Activated gamma-delta T cell (primary cell): Measurements from ENCODE around the gene IPCEF1.
"Not testable (repeated sequence)": the region's sequence is repeated elsewhere in the genome, so short reads cannot be mapped to it uniquely, and the experiment has no call there.

ENCODE experiments used
- DNase-seq: peaks from one replicate; lab custom pipeline; 2025; lab: John Stamatoyannopoulos, UW

Gene IPCEF1

DNA sequence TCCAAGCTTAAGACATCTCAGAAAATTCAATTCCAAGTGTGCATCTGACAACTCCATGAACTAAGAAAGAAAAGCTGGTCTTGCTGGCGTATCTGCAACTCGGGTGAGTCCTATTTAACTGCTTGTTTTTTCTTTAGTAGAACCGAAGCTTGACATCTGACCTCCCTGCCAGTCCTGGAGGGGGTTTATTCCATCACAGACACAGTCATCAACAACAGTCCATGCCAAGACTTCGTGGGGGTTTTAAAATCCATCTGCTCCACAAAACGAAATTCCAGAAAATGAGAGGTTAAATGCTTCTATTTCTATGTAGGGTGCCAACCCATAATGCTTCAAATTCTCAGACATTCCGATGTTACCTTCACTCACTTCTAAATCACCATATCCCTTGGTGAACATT, 133.9 kb downstream of the IPCEF1 start:
- DNase-seq = no peak

DNA sequence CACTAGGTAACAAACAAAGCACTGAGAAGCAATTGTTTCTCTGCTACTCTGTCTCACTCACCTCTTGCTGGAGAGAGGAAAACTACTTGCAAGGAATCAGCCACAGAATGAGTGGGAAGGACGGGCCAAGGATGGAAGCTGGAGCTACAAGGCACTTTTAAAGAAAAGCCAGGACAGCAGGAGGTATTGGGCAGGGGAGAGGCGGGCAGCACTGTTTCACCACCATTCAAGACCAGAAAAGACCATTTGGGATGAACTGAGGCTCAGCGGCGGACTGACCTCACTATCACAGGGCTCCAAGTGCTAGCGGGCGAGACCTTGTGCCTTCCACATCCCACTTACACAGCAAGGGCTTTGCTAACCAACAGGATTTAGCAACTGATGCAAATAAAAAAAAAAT, 137.4 kb downstream of the IPCEF1 start:
- no peak for DNase-seq

DNA sequence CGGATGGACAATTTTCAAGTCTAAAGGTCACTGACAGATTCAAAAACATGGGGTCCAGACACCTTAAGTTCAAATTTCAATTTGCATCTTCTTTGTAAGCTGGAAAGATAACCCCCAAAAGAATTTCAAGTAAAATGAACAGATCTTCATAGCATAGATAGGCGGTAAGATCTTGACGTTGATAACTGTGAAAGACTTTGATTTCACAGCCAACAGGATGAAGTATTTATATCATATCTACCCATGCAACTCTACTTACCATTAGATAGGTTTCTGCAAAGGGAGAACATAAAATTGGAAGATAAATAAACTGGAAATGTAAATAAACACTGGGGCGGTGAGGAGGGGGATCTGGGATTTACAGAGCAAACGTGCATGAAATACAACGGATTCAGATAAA, 137.8 kb downstream of the IPCEF1 start:
- no peak for DNase-seq

DNA sequence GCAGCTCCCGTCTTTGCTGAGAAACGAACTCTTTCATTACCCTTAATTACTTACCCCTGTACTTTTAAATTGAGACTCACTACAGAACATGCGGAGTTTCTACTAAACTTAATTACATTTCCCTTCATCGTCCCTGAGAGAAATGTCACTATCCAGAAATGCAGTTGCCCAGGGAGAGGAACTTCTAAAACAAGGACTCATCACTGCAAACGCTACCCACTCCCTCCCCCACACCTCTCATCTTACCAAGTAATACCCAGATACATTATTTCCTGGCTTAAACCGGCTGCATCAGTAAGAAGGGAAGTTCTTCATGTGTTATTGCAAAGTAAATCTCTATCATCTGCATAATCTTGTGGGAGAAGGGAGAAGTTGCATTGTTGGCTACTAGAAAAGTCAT, 138.3 kb downstream of the IPCEF1 start:
- DNase-seq = no peak

DNA sequence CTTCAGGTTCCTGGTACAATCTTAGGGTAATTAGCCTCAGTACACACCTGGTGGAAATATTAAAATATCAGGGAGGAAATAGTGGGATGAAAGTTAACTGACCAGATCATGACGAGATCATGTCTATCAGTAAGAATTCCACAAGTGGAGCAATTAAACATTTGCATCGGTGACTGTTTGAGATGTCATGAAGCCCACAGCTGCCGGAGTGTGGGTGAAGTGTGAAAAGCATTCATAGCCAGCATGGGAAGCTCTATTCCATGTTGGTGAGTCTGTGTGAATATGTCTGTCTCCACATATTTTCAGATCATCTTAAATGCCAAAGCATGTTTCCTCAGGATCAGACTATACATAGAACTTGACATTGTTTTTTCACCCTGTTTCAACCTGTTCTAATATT, 142.8 kb downstream of the IPCEF1 start:
- DNase-seq = no peak

DNA sequence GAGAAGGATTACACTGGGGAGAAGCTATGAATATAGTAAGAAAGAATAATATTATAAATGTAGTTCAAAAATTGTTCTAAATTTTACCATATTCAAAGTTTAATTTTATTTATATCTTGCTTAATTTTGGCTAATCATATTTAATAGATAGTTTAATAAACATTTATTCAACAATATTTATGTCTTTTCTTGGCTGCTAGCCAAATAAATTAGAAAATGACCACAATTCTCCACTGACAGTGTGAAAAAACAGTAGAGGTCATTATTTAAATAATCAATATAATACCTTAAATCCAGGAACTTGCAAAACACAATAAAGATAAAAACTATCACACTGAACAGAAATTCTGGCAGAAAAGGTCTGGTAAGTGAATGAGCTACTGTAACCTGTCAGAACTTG, 145.9 kb downstream of the IPCEF1 start:
- DNase-seq = no peak

DNA sequence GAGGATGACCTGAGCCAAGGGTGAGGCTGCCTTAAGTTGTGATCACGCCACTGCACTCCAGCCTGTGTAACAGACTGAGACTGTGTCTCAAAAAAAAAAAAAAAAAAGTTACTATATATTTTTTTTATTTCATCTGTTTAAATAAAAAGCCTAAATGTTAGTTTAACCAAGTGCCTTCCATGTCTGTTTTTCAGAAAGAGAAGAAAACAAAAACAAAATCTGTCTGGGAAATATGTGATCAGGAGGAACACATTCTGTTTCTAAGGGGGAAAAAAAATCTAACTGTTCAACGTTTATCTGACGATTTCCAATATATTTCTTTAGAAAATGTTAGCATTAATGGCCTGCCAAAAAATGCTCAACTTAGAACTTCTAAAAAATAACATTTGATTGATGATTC, 147.0 kb downstream of the IPCEF1 start:
- DNase-seq = no peak

DNA sequence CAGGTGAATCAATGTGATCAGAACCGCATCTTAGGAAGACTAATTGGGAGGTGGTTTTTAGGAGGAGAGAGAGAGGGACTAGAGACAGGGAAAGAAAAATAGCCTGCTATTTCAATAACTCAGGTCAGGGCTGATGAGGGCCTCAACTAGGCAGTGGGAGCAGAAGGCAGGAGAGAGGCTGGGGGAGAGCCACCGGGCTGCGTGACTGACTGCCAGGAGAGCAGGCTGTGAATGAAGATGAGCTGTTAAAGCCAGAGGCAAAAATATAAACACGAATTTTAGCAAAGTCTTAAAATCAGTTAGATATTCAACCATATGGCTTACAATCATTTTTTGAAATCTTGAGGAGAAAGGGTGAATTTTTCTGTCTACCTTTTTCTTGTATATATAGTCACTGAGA, 149.6 kb downstream of the IPCEF1 start:
- peak; percentile 5 for DNase-seq

DNA sequence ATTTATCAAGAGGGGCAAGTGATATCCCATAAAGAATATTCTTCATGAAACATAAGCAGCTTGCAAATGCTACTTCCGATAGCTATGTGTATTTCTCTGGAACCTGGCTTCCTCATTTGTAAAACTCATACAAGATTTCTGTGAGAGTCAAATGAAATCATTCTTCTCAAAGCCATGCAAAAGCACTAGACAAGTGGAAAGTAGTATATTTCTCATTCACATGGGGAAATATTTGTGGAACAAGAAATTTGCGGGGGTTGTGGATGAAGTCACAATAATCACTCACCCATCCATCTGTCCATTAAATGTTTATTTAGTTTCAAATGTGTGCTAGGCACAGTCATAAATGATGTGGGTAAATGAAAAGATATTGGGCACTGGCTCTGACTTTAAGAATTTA, 150.5 kb downstream of the IPCEF1 start:
- DNase-seq = no peak

DNA sequence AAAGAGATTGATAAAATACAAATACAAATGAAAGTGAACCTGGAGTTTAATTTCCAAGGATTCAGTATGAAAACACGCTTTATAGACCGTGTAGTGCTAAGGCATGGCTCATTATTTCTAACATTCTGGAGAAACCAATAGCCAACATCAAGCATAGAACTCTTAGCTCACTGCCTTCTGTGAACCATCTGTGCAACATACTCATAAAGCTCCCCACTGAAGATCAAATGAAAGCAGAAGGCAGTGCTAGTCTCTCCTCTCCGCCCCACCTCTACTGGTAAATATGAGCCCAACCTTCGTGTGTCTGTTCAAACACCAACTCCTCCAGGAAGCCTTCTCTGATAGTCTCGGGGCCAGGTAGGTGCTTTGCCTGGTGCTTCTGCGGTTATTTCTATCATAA, 153.6 kb downstream of the IPCEF1 start:
- no peak for DNase-seq

DNA sequence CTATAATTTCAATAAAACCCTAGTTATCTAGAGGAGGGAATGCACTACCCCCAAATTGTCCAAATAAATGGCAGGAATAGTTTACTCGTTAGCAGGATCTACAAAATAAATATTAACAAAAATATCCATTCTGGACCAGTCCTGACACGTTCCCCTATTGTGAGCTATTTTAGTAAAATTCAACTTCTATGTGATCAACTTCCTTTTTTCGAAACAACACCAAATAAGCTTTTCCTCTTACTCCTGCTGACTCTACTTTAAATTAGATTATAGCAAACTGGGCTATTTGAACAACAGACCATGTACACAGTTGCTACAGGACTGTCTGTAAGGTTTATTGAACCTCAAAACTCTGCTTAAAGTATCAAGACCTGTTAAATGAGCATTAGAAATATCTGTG, 154.3 kb downstream of the IPCEF1 start:
- DNase-seq = no peak

DNA sequence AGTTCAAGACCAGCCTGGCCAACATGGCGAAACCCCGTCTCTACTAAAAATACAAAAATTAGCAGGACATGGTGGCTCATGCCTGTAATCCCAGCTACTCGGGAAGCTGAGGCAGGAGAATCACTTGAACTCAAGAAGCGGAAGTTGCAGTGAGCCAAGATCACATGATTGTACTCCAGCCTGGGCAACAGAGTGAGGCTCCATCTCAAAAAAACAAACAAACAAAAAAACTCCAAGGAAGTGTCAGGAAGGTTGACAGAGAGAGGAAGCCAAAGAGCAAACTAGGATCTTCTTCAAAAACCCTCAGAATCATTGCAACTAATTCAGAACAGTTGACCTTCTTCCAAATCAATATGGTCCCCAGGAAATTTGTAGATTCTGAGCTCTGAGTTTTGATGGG, 154.9 kb downstream of the IPCEF1 start:
- not testable (repeated sequence) for DNase-seq

DNA sequence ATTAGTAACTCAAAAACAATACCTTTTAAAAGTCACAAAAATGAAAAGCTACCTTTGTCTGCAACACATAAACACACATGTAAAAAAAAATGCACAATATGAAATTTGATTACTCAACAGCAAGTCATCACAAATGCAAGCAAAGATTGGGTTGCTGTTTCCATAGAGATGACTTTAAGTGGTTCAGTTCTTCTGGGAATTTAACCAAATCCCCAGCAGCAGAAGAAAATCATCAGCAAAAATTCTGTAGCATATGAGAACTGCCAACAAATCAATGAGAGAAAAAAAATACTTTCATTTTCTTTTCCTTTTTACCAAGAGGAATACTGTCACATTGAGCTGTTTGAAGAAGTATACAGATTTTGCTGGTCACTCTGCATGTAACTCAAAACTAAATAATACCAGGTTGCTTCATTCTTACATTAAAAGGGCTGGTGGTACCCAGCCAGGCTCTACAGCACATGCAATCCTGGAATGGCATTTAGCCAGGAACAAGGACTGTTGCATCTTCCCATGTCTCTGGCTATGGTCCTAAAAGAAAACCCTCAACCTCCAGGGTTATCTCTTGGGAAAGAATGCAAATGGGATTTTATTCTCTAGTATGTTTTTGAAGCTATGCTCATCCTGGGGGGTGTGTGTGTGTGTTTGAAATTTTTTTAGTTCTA, 159.3 kb downstream of the IPCEF1 start:
- no peak for DNase-seq

DNA sequence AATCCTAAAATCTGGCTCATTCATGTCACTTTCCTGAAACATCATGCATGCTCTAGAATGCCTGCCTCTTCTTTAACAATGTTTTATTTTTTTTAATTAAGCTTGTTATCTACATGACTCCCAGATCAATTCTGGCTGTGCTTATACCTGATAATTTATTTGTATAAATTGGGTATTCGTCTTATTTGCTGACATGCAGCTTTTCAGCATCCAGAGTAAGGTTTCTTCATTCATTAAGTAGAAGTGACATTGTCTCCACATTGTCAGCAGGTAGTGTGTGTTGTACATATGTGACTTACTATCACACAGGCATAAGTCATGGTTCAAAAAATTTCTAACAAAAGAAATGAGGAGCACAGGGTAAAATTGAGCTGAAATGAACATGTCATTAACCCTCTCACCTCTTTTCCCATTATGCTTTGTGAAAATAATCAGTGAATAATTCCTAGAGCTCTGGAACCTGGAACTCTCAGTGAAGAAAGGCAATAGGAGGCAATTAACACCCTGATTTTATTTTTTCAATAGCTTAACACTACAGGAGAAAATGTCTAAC, 160.2 kb downstream of the IPCEF1 start:
- no peak for DNase-seq

DNA sequence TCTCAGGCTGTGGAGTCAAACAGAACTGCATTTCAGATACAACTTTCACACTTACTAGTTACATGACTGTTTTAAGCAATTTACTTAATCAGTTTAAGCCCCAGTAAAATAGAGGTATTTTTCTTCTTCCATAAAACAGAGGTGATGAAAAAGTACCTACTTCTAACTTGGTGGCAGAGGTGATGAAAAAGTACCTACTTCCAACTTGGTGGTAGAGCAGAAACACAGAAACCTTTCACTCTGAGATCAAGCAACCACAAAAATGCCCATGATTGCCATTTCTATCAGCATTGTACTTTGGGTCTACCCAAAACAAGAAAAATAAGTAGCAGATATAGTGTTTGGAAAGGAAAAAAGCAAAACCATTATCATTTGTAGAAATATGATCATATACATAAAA, 168.9 kb downstream of the IPCEF1 start:
- no peak for DNase-seq

DNA sequence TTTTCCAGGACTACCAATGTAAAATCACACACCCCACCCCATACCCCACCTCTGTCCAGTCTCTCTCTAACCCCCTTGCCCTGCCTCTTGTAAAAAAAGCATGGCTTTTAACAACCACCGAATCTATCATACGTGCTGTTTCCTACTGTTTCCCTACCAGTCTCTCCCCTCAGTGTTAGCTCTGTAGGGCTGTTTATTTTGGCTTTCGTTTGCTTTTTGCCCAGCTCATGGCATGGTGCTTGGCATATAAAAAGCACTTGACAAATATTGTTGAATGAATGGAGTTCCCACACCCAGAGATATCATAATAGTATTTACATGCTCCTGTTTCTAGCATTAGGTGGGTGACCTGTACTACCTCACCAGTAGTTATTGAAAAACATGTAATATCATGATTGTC, 169.4 kb downstream of the IPCEF1 start:
- DNase-seq = no peak

DNA sequence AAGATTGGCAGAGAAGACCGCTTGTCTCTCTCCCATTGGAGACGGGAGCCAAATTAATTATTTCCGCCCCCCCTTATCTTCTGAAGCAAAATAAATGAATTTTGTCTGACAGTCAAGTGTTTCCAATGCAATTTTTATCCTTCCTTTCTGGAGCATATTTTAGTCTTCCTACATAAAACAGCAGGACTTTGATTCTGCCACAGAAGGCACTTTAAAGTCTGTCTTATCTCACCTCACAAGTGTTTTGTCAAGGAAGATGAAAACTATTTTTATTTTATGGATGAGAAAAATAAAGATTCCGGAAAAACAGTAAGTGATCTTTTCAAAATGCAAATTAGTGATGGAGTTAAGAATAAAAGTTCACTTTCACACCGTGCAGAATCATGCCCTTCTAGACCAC, 177.2 kb downstream of the IPCEF1 start:
- no peak for DNase-seq

DNA sequence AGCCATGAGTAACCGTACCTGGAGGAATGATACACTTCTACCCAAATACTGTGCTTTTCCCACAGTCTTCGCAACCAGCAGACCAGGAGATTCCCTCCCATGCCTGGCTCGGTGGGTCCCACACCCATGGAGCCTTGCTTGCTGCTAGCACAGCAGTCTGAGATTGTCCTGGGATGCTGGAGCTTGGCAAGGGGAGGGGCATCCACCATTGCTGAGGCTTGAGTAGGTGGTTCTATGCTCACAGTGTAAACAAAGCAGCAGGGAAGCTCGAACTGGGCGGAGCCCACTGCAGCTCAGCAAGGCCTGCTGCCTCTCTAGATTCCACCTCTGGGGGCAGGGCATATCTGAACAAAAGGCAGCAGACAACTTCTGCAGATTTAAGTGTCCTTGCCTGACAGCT, 184.2 kb downstream of the IPCEF1 start:
- not testable (repeated sequence) for DNase-seq

DNA sequence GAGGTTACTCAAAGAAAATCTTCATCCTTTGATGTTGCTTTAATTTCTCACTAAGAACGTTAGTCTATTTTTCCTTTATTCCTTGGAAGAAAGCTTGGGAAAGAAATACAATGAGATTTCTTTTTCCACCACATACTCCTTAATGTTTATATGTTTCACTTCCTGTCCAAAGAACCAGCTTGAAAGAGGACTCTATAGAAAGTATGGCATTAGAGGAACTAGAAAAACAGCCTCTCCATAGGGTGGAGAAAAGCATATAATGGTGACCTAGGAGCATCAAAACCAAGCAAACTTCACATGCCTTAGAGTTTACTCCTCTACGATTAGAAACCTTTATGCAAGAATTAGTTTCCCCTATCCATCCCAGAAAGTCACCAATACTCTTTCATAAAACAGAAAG, 186.5 kb downstream of the IPCEF1 start:
- no peak for DNase-seq

DNA sequence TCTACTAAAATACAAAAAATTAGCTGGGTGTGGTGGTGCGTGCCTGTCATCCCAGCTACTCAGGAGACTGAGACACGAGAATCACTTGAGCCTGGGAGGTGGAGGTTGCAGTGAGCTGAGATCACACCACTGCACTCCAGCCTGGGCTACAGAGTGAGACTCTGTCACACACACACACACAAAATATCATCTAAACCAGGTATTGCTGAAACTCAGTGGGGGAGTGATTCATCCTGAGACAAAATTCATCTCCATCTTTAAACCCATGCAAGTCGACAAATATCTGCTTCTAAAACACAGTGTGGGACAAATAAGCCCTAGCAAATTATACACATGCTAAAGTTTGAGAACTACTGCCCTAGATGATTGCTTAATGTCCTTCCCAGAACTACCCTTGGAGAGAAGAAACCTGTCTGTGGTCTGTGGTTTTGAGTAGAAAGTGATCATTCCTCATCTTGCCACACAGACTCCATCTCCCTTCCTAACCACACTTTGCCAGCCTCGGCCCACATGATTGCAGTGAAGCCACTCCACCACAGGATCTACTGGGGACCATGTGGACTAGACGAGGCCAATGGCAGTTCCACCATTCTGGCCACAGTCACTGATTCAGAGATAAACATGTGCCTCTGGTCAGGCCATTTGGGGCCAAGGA, 187.3 kb downstream of the IPCEF1 start:
- DNase-seq = no peak

DNA sequence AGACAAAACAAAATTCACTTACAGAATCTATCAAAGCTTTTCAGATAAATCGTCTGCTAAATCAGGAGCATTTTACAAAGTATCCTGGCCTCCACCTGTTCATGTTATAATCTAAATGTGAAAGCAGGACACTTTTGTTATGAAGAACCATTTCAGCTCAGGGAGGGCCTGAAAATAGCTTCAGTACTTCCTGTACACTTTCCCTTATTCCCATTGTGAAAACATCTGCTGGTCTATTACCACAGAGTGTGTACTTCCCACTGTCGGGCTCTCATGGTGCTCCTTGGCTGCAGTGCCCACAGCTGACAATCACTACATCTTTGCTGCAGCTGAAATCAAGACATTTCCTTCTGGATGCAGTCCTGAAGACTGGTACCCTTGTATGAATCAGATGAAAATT, 189.5 kb downstream of the IPCEF1 start:
- DNase-seq = no peak

DNA sequence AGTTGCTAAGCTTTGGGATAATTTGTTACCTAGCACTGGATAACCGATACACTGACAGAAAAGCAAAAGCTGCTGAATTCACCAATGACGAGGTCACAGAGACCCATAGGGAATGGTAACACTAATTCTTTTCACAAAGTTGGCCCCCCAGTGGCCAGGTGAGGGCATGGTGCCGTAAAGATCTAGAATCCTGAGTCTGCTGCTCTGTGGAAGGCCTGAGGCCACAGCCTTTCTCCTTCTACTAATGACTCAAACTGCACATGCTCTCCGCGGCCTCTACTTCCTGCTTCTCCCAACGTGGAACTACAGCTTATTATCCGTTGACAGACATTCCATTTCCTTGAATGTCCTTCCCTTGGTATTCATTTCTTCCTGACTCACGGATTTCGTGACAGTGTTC, 190.5 kb downstream of the IPCEF1 start:
- DNase-seq = no peak

DNA sequence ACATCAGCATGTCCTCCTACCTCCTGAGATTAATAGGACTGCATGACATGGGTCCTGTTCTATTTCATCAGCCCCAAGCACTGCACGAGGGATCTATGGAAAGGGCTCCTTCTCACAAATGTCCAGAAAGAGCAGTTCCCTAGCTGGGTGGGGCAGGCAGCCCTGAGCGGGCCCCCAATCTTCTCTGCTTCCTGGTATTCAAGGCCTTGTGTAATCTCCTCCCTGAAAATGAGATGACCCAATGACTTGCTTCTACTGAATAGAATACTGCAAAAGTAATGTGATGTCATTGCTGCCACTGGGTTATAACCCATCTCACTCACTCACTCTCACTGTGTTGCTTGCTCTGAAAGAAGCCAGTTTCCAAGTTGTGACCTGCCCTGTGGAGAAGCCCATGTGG, 191.1 kb downstream of the IPCEF1 start:
- no peak for DNase-seq

DNA sequence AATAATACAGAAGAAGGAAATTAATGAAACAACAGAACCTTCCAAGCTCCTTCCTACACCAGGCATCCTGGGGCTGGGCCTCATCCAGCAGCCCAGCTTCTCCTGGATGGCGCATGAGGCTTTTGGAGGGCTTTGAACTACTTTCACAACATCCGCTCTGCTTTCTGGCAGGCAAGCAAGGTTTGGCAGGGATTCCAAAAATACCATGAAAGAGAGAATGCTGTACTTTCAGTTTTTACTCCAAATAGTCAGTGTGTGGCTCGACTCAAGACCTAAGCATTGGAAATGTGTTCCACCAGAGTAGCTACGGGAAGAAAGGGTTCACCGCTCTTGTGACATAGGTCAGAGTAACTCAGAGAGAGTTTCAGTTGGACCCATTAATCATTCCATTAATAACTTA, 192.2 kb downstream of the IPCEF1 start:
- no peak for DNase-seq
